OCI-M1 (cell line): ENCODE results near the gene OR9G4.

Source experiments
- DNase-seq: peaks from one replicate; lab custom pipeline; 2025; lab: John Stamatoyannopoulos, UW

Gene OR9G4

DNA sequence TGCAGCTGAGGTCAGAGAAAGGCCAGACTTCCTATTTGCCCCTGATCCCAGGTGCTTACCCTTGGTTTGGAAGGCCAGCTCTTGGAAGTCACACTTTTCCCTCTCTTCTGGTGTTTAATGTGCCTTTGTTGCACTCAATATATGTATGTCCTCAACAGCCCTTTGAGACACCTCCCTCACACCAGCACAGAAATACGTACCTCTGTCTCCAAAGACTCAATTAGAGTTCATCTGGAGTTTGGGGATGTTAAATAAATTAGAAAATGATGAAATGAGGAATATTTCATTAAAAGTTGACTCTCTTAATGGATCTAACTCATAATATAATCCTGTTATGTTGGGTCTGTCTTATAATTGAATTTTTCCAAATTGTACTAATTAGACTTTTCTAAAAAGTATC, at the start of gene OR9G4:
OR9G4 (minus strand) TSS at position 101 of the 400 bp plus-strand sequence. CDS start 4,931 bp downstream, outside the sequence.
- DNase-seq, result no peak

DNA sequence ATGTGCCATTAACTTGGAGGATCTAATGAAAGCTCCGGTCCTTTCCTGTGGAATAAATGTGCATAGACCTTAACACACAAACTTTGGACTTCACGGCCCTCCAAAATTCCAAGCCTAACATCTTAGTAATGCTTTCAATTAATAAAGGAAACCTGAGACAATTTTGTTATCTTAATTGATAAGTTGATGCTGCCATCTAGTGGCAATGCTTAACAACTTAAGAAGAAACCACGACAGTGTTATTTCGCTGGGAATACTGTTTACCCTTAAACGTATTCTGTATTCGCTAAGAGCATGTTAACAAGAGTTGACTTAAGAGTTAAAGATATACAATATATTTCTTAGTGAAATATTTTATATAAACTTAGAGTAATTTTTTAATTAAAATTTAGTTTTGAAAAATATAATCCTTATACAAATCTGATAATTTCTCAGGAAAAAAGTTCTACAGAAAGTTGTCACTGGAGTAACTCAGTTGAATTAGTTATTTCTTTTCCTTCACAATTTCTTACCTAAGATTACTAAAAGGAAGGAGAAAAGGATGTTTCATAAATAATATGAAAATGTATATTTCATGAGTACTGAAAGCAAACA, 35.0 kb upstream of the OR9G4 start:
- peak; percentile 74 for DNase-seq

DNA sequence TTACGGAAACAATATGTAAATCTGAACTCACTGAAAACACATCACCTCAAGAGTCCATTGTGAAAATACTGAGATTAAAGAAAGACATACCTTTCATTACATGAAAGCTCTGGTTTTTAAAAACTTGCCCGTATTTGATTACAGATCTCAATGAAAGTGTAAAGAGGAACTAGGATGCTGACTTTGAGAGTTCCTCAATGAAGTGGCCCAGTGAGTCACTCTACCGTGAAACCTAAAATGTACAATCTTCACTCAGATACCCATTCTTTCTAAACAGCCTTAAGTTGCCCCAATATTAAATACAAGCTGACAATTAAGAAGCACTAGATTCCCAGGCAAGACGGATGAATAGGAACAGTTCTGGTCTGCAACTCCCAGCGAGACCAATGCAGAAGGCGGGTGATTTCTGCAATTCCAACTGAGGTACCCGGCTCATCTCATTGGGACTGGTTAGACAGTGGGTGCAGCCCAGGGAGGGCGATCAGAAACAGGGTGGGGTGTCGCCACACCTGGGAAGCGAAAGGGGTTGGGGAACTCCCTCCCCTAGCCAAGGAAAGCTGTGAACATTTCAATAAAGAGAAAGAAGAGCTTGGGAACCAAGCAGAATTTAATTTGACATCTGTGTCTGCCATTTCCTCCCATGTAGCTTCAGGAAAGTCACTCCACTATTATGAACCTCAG, 33.8 kb upstream of the OR9G4 start:
- DNase-seq, result peak; percentile 9

DNA sequence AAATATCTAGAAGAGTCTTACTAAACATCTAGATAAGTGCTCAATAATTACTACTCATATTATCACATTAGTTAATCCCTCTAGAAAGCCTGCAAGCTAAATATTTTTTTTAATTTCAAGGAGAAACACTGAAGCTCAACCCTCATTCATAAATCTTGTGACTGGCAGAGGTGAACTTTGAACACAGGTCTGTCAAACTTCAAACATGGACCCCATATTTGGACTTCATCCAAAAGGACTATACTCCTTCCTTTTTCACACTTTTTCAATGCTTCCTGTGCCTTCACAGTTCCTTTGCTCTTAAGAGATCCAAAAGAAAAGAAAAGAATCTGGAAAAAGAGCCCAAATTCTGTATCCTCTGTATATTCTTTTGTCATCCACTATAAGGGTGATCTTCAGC, 28.3 kb upstream of the OR9G4 start:
- no peak for DNase-seq

DNA sequence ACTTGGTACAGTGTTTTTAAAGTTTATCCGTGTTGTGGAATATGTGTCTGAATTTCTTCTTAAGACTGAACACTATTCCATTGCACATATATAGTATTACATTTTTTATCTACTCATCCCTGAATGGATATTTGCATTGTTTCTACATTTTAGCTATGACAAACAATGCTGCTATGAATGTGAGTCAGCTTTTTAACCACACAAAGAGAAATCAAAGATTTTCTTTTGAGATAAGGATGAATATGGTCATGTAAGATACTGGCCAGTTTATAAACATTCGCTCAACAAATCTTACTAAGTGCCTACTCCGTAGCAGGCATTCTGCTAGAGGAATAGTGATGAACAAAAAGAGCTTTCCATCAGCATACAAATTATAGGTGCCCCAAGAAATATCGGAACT, 16.5 kb upstream of the OR9G4 start:
- peak; percentile 28 for DNase-seq

GRCh38 chr11:56751480-56751879, 3.0 kb upstream of the OR9G4 start:
- DNase-seq, result no peak

DNA sequence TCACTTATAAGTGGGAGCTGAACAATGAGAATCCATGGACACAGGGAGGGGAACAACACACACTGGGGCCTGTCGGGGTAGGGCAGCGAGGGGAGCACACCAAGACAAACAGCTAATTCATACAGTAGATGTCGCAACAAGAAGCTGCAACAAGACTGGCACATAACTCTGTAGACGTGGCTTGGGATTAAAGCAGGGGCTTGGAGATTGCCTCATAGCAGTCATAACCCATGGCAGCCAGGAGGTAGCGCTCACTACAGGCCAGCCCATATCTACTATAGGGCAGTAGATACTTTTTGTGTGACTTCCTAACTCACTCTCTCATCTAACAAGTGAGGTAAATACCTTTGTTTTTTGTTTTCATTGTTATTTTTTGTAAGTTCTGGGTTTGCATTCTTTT, 1.7 kb upstream of the OR9G4 start:
- DNase-seq, result peak; percentile 2

GRCh38 chr11:56740886-56741285, 7.6 kb downstream of the OR9G4 start:
- no peak for DNase-seq

DNA sequence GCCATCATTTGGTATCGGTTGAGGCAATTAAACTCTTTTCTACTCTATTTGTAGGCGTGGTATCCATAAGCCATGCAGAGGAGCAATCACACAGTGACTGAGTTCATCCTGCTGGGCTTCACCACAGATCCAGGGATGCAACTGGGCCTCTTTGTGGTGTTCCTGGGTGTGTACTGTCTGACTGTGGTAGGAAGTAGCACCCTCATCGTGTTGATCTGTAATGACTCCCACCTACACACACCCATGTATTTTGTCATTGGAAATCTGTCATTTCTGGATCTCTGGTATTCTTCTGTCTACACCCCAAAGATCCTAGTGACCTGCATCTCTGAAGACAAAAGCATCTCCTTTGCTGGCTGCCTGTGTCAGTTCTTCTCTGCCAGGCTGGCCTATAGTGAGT, 8.4 kb downstream of the OR9G4 start:
- no peak for DNase-seq

DNA sequence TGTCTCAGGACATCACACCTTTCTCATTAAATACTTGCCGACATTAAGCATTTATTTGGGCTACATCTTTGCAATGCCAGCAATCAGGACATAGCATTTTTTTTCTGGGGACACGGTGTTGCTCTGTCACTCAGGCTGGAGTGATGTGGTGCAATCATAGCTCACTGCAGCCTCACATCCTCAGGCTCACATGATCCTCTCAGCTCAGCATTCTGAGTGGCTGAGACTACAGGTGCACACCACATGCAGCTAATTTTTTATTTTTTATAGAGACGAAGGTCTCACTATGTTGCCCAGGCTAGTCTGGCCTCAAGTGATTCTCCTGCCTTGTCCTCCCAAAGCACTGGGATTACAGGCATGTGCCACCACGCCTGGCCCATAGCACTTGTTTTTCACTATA, 28.0 kb downstream of the OR9G4 start:
- DNase-seq, result no peak

DNA sequence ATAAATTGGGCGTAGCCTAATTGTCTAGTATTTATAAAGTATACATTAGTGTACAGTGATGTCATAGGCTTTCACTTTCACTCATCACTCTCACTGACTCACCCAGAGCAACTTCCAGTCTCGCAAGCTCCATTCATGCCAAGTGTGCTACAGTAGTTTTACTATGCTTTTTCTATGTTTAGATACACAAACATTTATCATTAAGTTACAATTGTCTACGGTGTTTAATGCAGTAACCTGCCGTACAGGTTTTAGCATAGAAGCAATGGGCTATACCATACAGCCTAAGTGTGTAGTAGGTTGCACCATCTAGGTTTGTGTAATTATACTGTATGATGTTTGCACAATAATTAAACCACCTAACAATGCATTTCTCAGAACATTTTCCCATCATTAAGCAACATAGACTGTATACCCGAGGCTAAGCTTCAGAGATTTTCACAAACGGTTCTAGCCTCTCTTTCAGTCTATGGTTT, 32.1 kb downstream of the OR9G4 start:
- DNase-seq, result no peak

DNA sequence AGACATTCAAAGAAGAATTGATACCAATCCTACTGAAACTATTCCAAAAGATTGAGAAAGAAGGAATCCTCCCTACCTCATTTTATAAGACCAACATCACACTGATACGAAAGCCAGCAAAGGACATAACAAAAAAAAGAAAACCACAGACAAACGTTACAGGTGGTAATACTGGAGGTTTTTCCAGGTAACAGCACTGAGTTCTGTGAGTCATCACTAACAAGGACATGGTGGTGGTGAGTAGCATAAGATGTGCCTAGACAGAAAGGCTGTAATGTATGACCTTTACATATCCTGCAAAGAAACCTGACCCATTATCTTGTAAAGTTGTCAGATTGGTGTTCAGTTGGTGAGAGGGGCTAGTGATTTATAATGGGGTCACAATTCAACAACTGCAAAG, 34.3 kb downstream of the OR9G4 start:
- DNase-seq, result no peak

DNA sequence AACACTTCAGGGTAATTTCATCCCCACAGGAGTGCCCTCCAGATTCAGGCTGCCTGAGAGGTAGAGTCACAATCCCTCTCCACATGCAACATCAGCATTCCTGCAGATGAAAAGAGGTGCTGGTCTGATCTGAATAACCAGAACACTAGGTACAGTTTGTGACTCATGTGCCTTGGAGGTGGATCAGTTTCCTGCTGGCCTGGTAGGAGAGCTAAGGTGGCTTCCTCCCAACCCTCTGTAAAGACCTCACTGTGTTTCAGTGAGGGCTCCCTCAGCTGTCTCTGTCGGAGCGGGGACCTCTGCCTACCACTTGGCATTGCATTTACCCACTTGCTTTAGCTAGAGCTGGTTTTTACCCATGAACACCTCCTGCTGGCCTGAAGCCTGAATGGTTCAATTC, 42.0 kb downstream of the OR9G4 start:
- no peak for DNase-seq

DNA sequence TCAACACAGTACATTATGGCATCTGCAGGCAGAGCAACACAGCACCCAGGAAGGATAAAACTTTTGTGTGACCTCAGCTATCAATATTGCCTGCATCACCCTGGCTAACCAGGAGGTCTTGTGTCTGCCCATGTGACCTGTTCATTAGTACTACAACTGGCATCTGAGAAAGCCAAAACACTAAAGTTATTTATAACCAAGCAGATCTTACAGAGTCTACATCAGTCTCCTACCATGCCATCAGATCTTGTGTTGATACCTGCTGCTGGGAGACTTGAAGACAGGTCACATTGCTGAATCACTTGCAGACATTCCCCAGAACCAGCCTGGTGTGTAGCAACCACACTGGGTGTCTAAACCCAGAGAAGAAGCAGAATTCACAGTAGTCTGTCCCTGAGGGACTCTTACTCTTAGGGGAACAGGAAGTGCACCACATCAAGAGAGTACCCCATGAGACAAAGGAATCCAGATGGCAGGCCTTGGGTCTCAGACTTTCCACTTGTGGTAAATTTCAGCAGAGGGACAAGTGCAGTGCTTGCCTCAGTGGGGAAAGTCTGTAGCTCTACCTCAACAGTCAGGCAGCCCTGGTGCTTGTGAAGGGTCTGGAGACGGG, 42.6 kb downstream of the OR9G4 start:
- no peak for DNase-seq

DNA sequence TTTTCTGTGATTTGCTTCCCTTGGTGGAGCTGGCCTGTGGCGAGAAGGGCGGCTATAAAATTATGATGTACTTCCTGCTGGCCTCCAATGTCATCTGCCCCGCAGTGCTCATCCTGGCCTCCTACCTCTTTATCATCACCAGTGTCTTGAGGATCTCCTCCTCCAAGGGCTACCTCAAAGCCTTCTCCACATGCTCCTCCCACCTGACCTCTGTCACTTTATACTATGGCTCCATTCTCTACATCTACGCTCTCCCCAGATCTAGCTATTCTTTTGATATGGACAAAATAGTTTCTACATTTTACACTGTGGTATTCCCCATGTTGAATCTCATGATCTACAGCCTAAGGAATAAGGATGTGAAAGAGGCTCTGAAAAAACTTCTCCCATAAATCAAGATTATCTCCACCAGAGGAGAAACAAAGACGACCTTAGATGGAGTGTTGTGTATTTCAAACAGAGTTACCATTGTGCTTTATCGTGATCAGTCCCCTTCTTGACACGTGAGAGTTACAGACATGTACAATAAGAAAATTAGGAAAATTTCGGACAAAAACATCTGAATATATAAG, 47.5 kb downstream of the OR9G4 start:
- no peak for DNase-seq

- no peak for DNase-seq
Measured at GRCh38 chr11:56700242-56700913, 48.1 kb downstream of the OR9G4 start.

- no peak for DNase-seq
Measured at GRCh38 chr11:56698795-56699194, 49.7 kb downstream of the OR9G4 start, which contains the start of gene OR9G1. TSS of gene OR9G1 (plus strand) at chr11:56699095. CDS start at chr11:56700388, 1,293 bp downstream.

GRCh38 chr11:56693428-56693827, 55.1 kb downstream of the OR9G4 start:
- DNase-seq, result no peak
